Cardiac fibroblast (primary cell): ENCODE data around the gene TMEM63A.

Source experiments
- DNase-seq, 2 donors: peaks; one replicate each; pipeline versions ENCODE4 v3.0.0 to v3.0.0-alpha.2; 2010; ENCODE audit warnings: low read depth in 2 of 2
- H3K4me3 ChIP-seq, 2 donors: replicated peaks in 1 of 2; 1 replicate in 1 of 2; 2 replicates in 1 of 2; pipeline ENCODE4 v1.5.1; 2011; ENCODE audit warnings: low read depth in 2 of 2, low read length in 2 of 2, mild to moderate bottlenecking in 2 of 2, moderate library complexity in 1 of 2
- CTCF ChIP-seq: IDR thresholded peaks from one replicate; pipeline ENCODE4 v1.5.1; 2011; ENCODE audit warnings: low read depth, mild to moderate bottlenecking, low read length, inconsistent platforms

The TMEM63A gene

GRCh38 chr1:225845097-225845496 is 37.1 kb downstream of the TMEM63A start:
- TF ChIP-seq CTCF: no peak
- no peak for DNase-seq
- no peak overlapping the region for H3K4me3 ChIP-seq

GRCh38 chr1:225844236-225845061 is 37.7 kb downstream of the TMEM63A start:
- TF ChIP-seq CTCF: no peak
- DNase-seq: no peak
- no peak overlapping the region for H3K4me3 ChIP-seq

GRCh38 chr1:225843426-225843795 is 38.8 kb downstream of the TMEM63A start:
- no peak for TF ChIP-seq CTCF
- no peak overlapping the region for H3K4me3 ChIP-seq
- no peak for DNase-seq

GRCh38 chr1:225842788-225843425 is 39.3 kb downstream of the TMEM63A start:
- H3K4me3 ChIP-seq: no peak overlapping the region
- no peak for DNase-seq
- TF ChIP-seq CTCF: no peak

GRCh38 chr1:225842074-225842473 is 40.1 kb downstream of the TMEM63A start:
- no peak for DNase-seq
- no peak overlapping the region for H3K4me3 ChIP-seq
- no peak for TF ChIP-seq CTCF

- TF ChIP-seq CTCF: no peak
- no peak for DNase-seq
- no peak overlapping the region for H3K4me3 ChIP-seq
Observed at GRCh38 chr1:225840713-225841112, 41.5 kb downstream of the TMEM63A start.
